HFFc6 (cell line): ENCODE measurements around the gene LINC00632. TPM values are rescaled to one million over a fixed set of nuclear protein-coding genes. Genes with fewer than 3 reads are reported as not detected.

Source experiments
- DNase-seq: peaks from one replicate; pipeline ENCODE4 v3.0.0-alpha.2; 2018
- H3K27ac Mint-ChIP-seq: 2 replicates; pipeline ENCODE4 v1.8.0; 2020; ENCODE audit warnings: mild to moderate bottlenecking, mixed read lengths
- H3K27me3 Mint-ChIP-seq: 2 replicates; pipeline ENCODE4 v1.8.0; 2021; ENCODE audit warnings: mild to moderate bottlenecking, moderate library complexity, mixed read lengths; ENCODE audit not compliant: insufficient read depth
- H3K36me3 Mint-ChIP-seq: 2 replicates; pipeline ENCODE4 v1.8.0; 2021; ENCODE audit warnings: low read depth, mixed read lengths
- H3K4me1 Mint-ChIP-seq: 2 replicates; pipeline ENCODE4 v1.8.0; 2020; ENCODE audit warnings: low read depth, mixed read lengths
- H3K4me3 Mint-ChIP-seq: 2 replicates; pipeline ENCODE4 v1.8.0; 2020; ENCODE audit warnings: mild to moderate bottlenecking, moderate library complexity, mixed read lengths
- H3K9me3 Mint-ChIP-seq: 2 replicates; pipeline ENCODE4 v1.8.0; 2020; ENCODE audit warnings: mild to moderate bottlenecking, mixed read lengths
- CTCF ChIP-seq: fragments of 200-600 bp; sonication (generic); IDR thresholded peaks from 2 replicates; pipeline ENCODE4 v1.5.0; 2021; ENCODE audit warnings: antibody characterized with exemption, mild to moderate bottlenecking
- total RNA-seq, 6 experiments: library from RNA; stranded (reverse); fragmentation: NEBNext Ultra II Directional; extraction: Animal tissue kit (Norgen Biotek cat#: 25700); gene quantifications; 2 replicates in 1 of 6; 3 replicates in 5 of 6; pipeline ENCODE4 v1.2.3, GENCODE V29; 2021

Gene LINC00632
- total RNA-seq, 6 experiments from 2014 or later = 115 to 236 (median 155) TPM

- no peaks in the 10 kb centered on the region for H3K36me3 Mint-ChIP-seq
- no peaks in the 10 kb centered on the region; the same call in 1 of the 2 replicates for H3K27me3 Mint-ChIP-seq
- DNase-seq = peak; percentile 5
- no peak overlapping the region for H3K27ac Mint-ChIP-seq
- H3K4me1 Mint-ChIP-seq = peaks cover 15% of the 10 kb centered on the region; the same call in 1 of the 2 replicates
- H3K9me3 Mint-ChIP-seq = no peaks in the 10 kb centered on the region
- TF ChIP-seq CTCF = peak; percentile 79
- H3K4me3 Mint-ChIP-seq = no peak overlapping the region
Measured at GRCh38 chrX:140817943-140818342, 108.4 kb downstream of the LINC00632 start.

- no peak overlapping the region for H3K4me3 Mint-ChIP-seq
- no peaks in the 10 kb centered on the region for H3K36me3 Mint-ChIP-seq
- no peak for DNase-seq
- peaks cover 8% of the 10 kb centered on the region; the same call in 1 of the 2 replicates for H3K4me1 Mint-ChIP-seq
- H3K9me3 Mint-ChIP-seq = no peaks in the 10 kb centered on the region
- H3K27me3 Mint-ChIP-seq = no peaks in the 10 kb centered on the region; the same call in 1 of the 2 replicates
- TF ChIP-seq CTCF = no peak
- H3K27ac Mint-ChIP-seq = no peak overlapping the region
Measured at GRCh38 chrX:140821280-140821679, 111.7 kb downstream of the LINC00632 start.

- Mint-ChIP-seq H3K9me3 (no peaks in the 10 kb centered on the region), H3K27ac (no peak overlapping the region), H3K27me3 (no peaks in the 10 kb centered on the region), H3K4me1 (peaks cover 6% of the 10 kb centered on the region; the same call in 1 of the 2 replicates), H3K36me3 (no peaks in the 10 kb centered on the region), H3K4me3 (no peak overlapping the region)
- no peak for DNase-seq
- TF ChIP-seq CTCF = no peak
Measured at GRCh38 chrX:140822184-140822583, 112.6 kb downstream of the LINC00632 start.

- no peaks in the 10 kb centered on the region for H3K9me3 Mint-ChIP-seq
Measured at GRCh38 chrX:140822861-140823260, 113.3 kb downstream of the LINC00632 start.

GRCh38 chrX:140836874-140837273, 127.3 kb downstream of the LINC00632 start:
- H3K27ac Mint-ChIP-seq = no peak overlapping the region
- peaks cover 6% of the 10 kb centered on the region for H3K27me3 Mint-ChIP-seq
- no peak for TF ChIP-seq CTCF
- no peaks in the 10 kb centered on the region for H3K36me3 Mint-ChIP-seq
- DNase-seq = no peak
- no peaks in the 10 kb centered on the region for H3K9me3 Mint-ChIP-seq
- no peaks in the 10 kb centered on the region for H3K4me1 Mint-ChIP-seq
- no peak overlapping the region for H3K4me3 Mint-ChIP-seq

More at GRCh38 chrX:140822861-140823260, 113.3 kb downstream of the LINC00632 start:
- Mint-ChIP-seq H3K27me3 (no peaks in the 10 kb centered on the region), H3K36me3 (no peaks in the 10 kb centered on the region), H3K4me3 (no peak overlapping the region), H3K4me1 (peaks cover 6% of the 10 kb centered on the region; the same call in 1 of the 2 replicates), H3K27ac (no peak overlapping the region)
- no peak for TF ChIP-seq CTCF
- DNase-seq = no peak

Other genes starting within 250 kb of the LINC00632 start
- not detected for gene SOX3, start 204.7 kb upstream of the LINC00632 start, total RNA-seq